GM21447 (cell line): ENCODE measurements around the gene ACSM6.
"Not testable (repeated sequence)": the region's sequence is repeated elsewhere in the genome, so short reads cannot be mapped to it uniquely, and the experiment has no call there.

ENCODE experiments used
- ATAC-seq: cut with Tn5 transposase; IDR thresholded peaks from one replicate; pipeline ENCODE4 v1.9.1; 2021; ENCODE audit not compliant: unreplicated experiment

ACSM6 gene

GRCh38 chr10:95193944-95194343 lies at the start of gene ACSM6:
TSS of gene ACSM6 (plus strand) at chr10:95194238. CDS start at chr10:95194486, 248 bp downstream.
- no peak for ATAC-seq

- ATAC-seq, result no peak
These were observed 25.3 kb upstream of the ACSM6 start for GRCh38 chr10:95168694-95169093.

- no peak for ATAC-seq
These were observed 24.5 kb upstream of the ACSM6 start for GRCh38 chr10:95169522-95169921.

- ATAC-seq, result no peak
These were observed 23.2 kb upstream of the ACSM6 start for GRCh38 chr10:95170790-95171189.

GRCh38 chr10:95171336-95171735 lies 22.7 kb upstream of the ACSM6 start:
- no peak for ATAC-seq

GRCh38 chr10:95172851-95173250 lies 21.2 kb upstream of the ACSM6 start:
- ATAC-seq, result no peak

GRCh38 chr10:95176101-95176500 lies 17.9 kb upstream of the ACSM6 start:
- ATAC-seq, result no peak

GRCh38 chr10:95177429-95177828 lies 16.6 kb upstream of the ACSM6 start:
- ATAC-seq, result no peak

GRCh38 chr10:95178266-95178665 lies 15.8 kb upstream of the ACSM6 start:
- ATAC-seq, result no peak

- no peak for ATAC-seq
These were observed 15.2 kb upstream of the ACSM6 start for GRCh38 chr10:95178797-95179196.

- no peak for ATAC-seq
These were observed 12.3 kb upstream of the ACSM6 start for GRCh38 chr10:95181726-95182125.

GRCh38 chr10:95183271-95184230 lies 10.5 kb upstream of the ACSM6 start:
- peak; percentile 96 for ATAC-seq

- ATAC-seq, result no peak
These were observed 6.4 kb upstream of the ACSM6 start for GRCh38 chr10:95187617-95188016.

GRCh38 chr10:95188593-95188992 lies 5.4 kb upstream of the ACSM6 start:
- ATAC-seq, result no peak

GRCh38 chr10:95196046-95196445 lies 2.0 kb downstream of the ACSM6 start:
- no peak for ATAC-seq

- ATAC-seq, result no peak
These were observed 7.7 kb downstream of the ACSM6 start for GRCh38 chr10:95201736-95202135.

GRCh38 chr10:95202865-95203264 lies 8.8 kb downstream of the ACSM6 start:
- not testable (repeated sequence) for ATAC-seq

GRCh38 chr10:95208702-95209391 lies 14.8 kb downstream of the ACSM6 start:
- no peak for ATAC-seq

GRCh38 chr10:95209509-95210127 lies 15.6 kb downstream of the ACSM6 start:
- ATAC-seq, result no peak

GRCh38 chr10:95211606-95212279 lies 17.7 kb downstream of the ACSM6 start:
- no peak for ATAC-seq

- ATAC-seq, result peak; percentile 18
These were observed 20.3 kb downstream of the ACSM6 start for GRCh38 chr10:95214369-95214768.
